GM08714 (cell line): ENCODE measurements around the gene PARP12.

Experiments
- H3K4me3 ChIP-seq: fragments of 200-500 bp; sonication (Bioruptor generic); 2 replicates; pipeline ENCODE4 v1.5.1; 2014; ENCODE audit warnings: mild to moderate bottlenecking, low read length, inconsistent platforms
- ZNF274 ChIP-seq: IDR thresholded peaks from 2 replicates; pipeline ENCODE4 v1.6.1; 2012; ENCODE audit warnings: mild to moderate bottlenecking, low read depth, low read length

PARP12 gene

GRCh38 chr7:140053812-140054539 is 8.8 kb downstream of the PARP12 start:
- no peak overlapping the region; the same call in 1 of the 2 replicates for H3K4me3 ChIP-seq
- TF ChIP-seq ZNF274 = no peak

GRCh38 chr7:140051820-140052219 is 10.9 kb downstream of the PARP12 start:
- no peak overlapping the region for H3K4me3 ChIP-seq
- no peak for TF ChIP-seq ZNF274

GRCh38 chr7:140050100-140050499 is 12.7 kb downstream of the PARP12 start:
- no peak for TF ChIP-seq ZNF274
- H3K4me3 ChIP-seq = no peak overlapping the region

- TF ChIP-seq ZNF274 = no peak
- no peak overlapping the region for H3K4me3 ChIP-seq
Measured at GRCh38 chr7:140049339-140050024, 13.3 kb downstream of the PARP12 start.

- TF ChIP-seq ZNF274 = no peak
- no peak overlapping the region for H3K4me3 ChIP-seq
Measured at GRCh38 chr7:140048989-140049338, 13.8 kb downstream of the PARP12 start.

GRCh38 chr7:140048138-140048537 is 14.6 kb downstream of the PARP12 start:
- no peak overlapping the region for H3K4me3 ChIP-seq
- no peak for TF ChIP-seq ZNF274

- no peak overlapping the region for H3K4me3 ChIP-seq
- TF ChIP-seq ZNF274 = no peak
Measured at GRCh38 chr7:140047197-140047596, 15.6 kb downstream of the PARP12 start.

- no peak overlapping the region for H3K4me3 ChIP-seq
- no peak for TF ChIP-seq ZNF274
Measured at GRCh38 chr7:140045697-140046096, 17.1 kb downstream of the PARP12 start.

- no peak overlapping the region for H3K4me3 ChIP-seq
- no peak for TF ChIP-seq ZNF274
Measured at GRCh38 chr7:140044251-140044650, 18.5 kb downstream of the PARP12 start.

GRCh38 chr7:140042386-140042670 is 20.4 kb downstream of the PARP12 start:
- H3K4me3 ChIP-seq = no peak overlapping the region
- no peak for TF ChIP-seq ZNF274

GRCh38 chr7:140041659-140042385 is 20.9 kb downstream of the PARP12 start:
- no peak overlapping the region for H3K4me3 ChIP-seq
- no peak for TF ChIP-seq ZNF274

GRCh38 chr7:140039896-140040295 is 22.9 kb downstream of the PARP12 start:
- no peak for TF ChIP-seq ZNF274
- H3K4me3 ChIP-seq = no peak overlapping the region

GRCh38 chr7:140039066-140039465 is 23.7 kb downstream of the PARP12 start:
- no peak for TF ChIP-seq ZNF274
- no peak overlapping the region for H3K4me3 ChIP-seq

GRCh38 chr7:140036224-140036962 is 26.4 kb downstream of the PARP12 start:
- H3K4me3 ChIP-seq = no peak overlapping the region
- TF ChIP-seq ZNF274 = no peak
